Measurements from ENCODE around the gene RIOK3.
"Not testable (repeated sequence)": the region's sequence is repeated elsewhere in the genome, so short reads cannot be mapped to it uniquely, and the experiment has no call there.

The RIOK3 gene

GRCh38 chr18:23489586-23489985 is 36.5 kb downstream of the RIOK3 start:
- not testable (repeated sequence) for ATAC-seq (replicated peaks; ENCODE audit: extremely low read depth, poor library complexity, severe bottlenecking); H3K9me3 Mint-ChIP-seq; DNase-seq (ENCODE audit: low spot score in 2 of 2); H3K4me3 Mint-ChIP-seq; H3K27me3 Mint-ChIP-seq; H3K27ac Mint-ChIP-seq (ENCODE audit: low read depth); H3K4me1 Mint-ChIP-seq; H3K36me3 Mint-ChIP-seq (ENCODE audit: insufficient read depth)

DNA sequence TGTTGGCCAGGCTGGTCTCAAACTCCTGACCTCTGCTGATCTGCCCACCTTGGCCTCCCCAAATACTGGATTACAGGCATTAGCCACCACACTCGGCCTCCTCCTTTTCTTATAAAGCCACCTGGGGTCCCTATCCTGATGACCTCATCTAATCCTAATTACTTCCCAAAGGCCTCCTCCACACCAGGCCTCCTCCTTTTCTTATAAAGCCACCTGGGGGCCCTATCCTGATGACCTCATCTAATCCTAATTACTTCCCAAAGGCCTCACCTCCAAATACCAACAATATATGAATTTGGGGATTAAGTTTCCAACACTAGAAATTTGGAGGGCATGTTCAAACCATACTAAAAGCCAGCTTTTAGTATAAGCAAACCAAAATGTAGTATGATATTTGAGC is 40.6 kb downstream of the RIOK3 start:
- DNase-seq (ENCODE audit: low spot score in 2 of 2) (no peak), ATAC-seq (replicated peaks; ENCODE audit: extremely low read depth, poor library complexity, severe bottlenecking) (no peak)
- Mint-ChIP-seq H3K27ac (ENCODE audit: low read depth) (no peak overlapping the region), H3K27me3 (no peaks in the 10 kb centered on the region), H3K36me3 (ENCODE audit: insufficient read depth) (no peaks in the 10 kb centered on the region), H3K4me1 (no peaks in the 10 kb centered on the region), H3K9me3 (no peaks in the 10 kb centered on the region), H3K4me3 (no peak overlapping the region)

GRCh38 chr18:23494992-23495391 is 41.9 kb downstream of the RIOK3 start:
- Mint-ChIP-seq H3K27ac (ENCODE audit: low read depth) (no peak overlapping the region), H3K36me3 (ENCODE audit: insufficient read depth) (peaks cover 5% of the 10 kb centered on the region), H3K4me3 (no peak overlapping the region), H3K4me1 (peaks cover 10% of the 10 kb centered on the region), H3K9me3 (no peaks in the 10 kb centered on the region), H3K27me3 (no peaks in the 10 kb centered on the region)
- ATAC-seq (replicated peaks; ENCODE audit: extremely low read depth, poor library complexity, severe bottlenecking) = no peak
- DNase-seq (ENCODE audit: low spot score in 2 of 2) = no peak

GRCh38 chr18:23495723-23496440 is 42.8 kb downstream of the RIOK3 start:
- no peaks in the 10 kb centered on the region for H3K9me3 Mint-ChIP-seq
- no peak for DNase-seq (ENCODE audit: low spot score in 2 of 2)
- H3K36me3 Mint-ChIP-seq (ENCODE audit: insufficient read depth) = peaks cover 5% of the 10 kb centered on the region
- no peaks in the 10 kb centered on the region for H3K27me3 Mint-ChIP-seq
- H3K27ac Mint-ChIP-seq (ENCODE audit: low read depth) = no peak overlapping the region
- ATAC-seq (replicated peaks; ENCODE audit: extremely low read depth, poor library complexity, severe bottlenecking) = no peak
- H3K4me1 Mint-ChIP-seq = peaks cover 10% of the 10 kb centered on the region
- no peak overlapping the region for H3K4me3 Mint-ChIP-seq

DNA sequence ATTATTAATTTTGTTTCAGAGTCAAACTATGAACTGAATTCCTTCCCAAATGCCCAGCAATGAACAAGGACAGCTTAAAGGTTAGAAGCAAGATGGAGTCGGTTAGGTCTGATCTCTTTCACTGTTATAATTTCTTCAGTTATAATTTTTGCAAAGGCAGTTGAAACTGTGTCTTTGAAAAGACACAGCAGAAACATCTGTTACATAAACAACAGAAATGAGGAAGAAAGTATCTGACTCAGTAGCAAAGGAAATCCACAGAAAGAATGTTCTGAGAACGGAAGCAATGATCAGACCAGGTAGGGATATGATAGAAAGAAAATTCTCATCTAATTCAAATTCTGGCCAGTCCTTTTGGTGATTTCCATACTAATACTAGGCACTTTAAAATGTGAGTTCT is 45.0 kb downstream of the RIOK3 start:
- no peak overlapping the region for H3K4me3 Mint-ChIP-seq
- H3K4me1 Mint-ChIP-seq = peaks cover 19% of the 10 kb centered on the region
- ATAC-seq (replicated peaks; ENCODE audit: extremely low read depth, poor library complexity, severe bottlenecking) (no peak), DNase-seq (ENCODE audit: low spot score in 2 of 2) (no peak)
- peaks cover 10% of the 10 kb centered on the region for H3K36me3 Mint-ChIP-seq (ENCODE audit: insufficient read depth)
- no peaks in the 10 kb centered on the region for H3K9me3 Mint-ChIP-seq
- no peaks in the 10 kb centered on the region for H3K27me3 Mint-ChIP-seq
- H3K27ac Mint-ChIP-seq (ENCODE audit: low read depth) = no peak overlapping the region

DNA sequence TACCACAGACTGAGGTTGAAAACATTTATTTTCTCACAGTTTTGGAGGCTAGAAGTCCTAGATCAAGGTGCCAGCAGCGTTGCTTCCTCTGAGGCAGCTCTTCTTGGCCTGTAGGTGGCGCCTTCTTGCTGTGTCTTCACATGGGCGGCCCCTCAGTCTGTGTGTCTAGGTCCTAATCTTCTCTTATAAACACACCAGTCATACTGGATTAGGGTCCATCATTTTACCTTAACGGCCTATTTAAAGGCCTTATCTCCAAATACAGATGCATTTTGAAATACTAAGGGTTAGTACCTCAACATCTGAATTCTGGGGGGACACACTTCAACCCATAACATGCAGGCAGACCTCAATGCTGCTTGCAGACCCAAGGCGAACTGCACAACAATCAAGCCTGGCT is 45.8 kb downstream of the RIOK3 start:
- Mint-ChIP-seq H3K4me3 (no peak overlapping the region), H3K9me3 (no peaks in the 10 kb centered on the region), H3K36me3 (ENCODE audit: insufficient read depth) (peaks cover 13% of the 10 kb centered on the region), H3K4me1 (peaks cover 21% of the 10 kb centered on the region), H3K27me3 (no peaks in the 10 kb centered on the region), H3K27ac (ENCODE audit: low read depth) (no peak overlapping the region)
- peak; percentile 46 to 54 for DNase-seq (ENCODE audit: low spot score in 2 of 2)
- peak; percentile 37 for ATAC-seq (replicated peaks; ENCODE audit: extremely low read depth, poor library complexity, severe bottlenecking)

GRCh38 chr18:23499291-23499781 is 46.2 kb downstream of the RIOK3 start:
- H3K9me3 Mint-ChIP-seq = no peaks in the 10 kb centered on the region
- DNase-seq (ENCODE audit: low spot score in 2 of 2) = no peak
- no peak overlapping the region for H3K27ac Mint-ChIP-seq (ENCODE audit: low read depth)
- H3K4me1 Mint-ChIP-seq = peaks cover 26% of the 10 kb centered on the region
- H3K4me3 Mint-ChIP-seq = no peak overlapping the region
- peaks cover 16% of the 10 kb centered on the region for H3K36me3 Mint-ChIP-seq (ENCODE audit: insufficient read depth)
- H3K27me3 Mint-ChIP-seq = no peaks in the 10 kb centered on the region
- ATAC-seq (replicated peaks; ENCODE audit: extremely low read depth, poor library complexity, severe bottlenecking) = no peak

GRCh38 chr18:23501626-23502025 is 48.5 kb downstream of the RIOK3 start:
- H3K4me3 Mint-ChIP-seq = no peak overlapping the region
- H3K27me3 Mint-ChIP-seq = no peaks in the 10 kb centered on the region
- H3K27ac Mint-ChIP-seq (ENCODE audit: low read depth) = no peak overlapping the region
- H3K36me3 Mint-ChIP-seq (ENCODE audit: insufficient read depth) = peaks cover 27% of the 10 kb centered on the region
- no peak for ATAC-seq (replicated peaks; ENCODE audit: extremely low read depth, poor library complexity, severe bottlenecking)
- peaks cover 40% of the 10 kb centered on the region for H3K4me1 Mint-ChIP-seq
- H3K9me3 Mint-ChIP-seq = no peaks in the 10 kb centered on the region
- no peak for DNase-seq (ENCODE audit: low spot score in 2 of 2)

GRCh38 chr18:23502516-23503037 is 49.5 kb downstream of the RIOK3 start:
- no peaks in the 10 kb centered on the region for H3K9me3 Mint-ChIP-seq
- ATAC-seq (replicated peaks; ENCODE audit: extremely low read depth, poor library complexity, severe bottlenecking) (no peak), DNase-seq (ENCODE audit: low spot score in 2 of 2) (no peak)
- peak overlapping the region; percentile 95 for H3K27ac Mint-ChIP-seq (ENCODE audit: low read depth)
- H3K4me1 Mint-ChIP-seq = peaks cover 50% of the 10 kb centered on the region
- peaks cover 34% of the 10 kb centered on the region for H3K36me3 Mint-ChIP-seq (ENCODE audit: insufficient read depth)
- no peaks in the 10 kb centered on the region for H3K27me3 Mint-ChIP-seq
- peak overlapping the region; percentile 95 for H3K4me3 Mint-ChIP-seq

DNA sequence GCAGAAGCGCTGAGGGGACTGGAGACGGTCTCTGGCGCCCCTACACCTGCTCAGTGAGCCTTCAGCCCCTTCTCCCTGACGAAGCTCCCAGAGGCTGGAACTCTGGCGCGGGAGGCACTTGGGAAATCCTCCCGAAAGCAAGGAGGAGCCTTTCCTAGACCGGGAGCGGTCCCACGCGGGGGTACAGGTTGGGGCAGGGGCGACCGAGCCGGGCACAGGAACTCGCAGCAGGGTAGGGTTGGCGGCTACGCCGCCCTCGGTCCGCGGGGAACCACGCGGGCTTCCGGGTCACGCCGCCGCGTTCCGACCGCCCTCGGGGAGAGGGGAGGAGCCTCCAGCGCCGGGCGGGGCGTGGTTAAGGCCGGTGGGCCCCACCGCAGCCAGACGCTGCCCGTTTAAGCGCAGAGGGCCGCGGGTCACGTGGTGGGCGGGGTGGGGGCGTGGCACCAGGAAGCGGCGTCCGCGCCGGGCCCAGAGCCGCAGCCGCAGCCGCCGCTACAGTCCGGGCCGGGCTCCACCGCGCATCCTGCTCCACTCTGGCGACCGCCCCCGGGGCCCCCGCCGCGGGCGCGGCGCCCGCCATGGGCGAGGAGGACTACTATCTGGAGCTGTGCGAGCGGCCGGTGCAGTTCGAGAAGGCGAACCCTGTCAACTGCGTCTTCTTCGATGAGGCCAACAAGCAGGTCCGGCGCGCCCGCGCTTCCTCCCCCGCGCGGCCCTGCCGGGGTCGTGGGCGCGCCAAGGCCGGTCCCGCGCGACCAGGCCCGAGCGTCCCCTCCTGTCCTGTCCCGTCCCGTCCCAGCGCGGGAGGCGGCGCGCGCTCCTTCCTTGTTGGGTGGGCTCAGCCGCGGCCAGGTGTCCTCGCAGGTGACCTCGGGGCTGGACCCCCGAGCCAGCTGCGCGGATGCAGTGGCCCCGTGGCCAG is 50.2 kb downstream of the RIOK3 start, which contains the start of gene RMC1:
Gene RMC1 (plus strand): TSS at position 474 of the 925 bp plus-strand sequence. CDS start 108 bp downstream, at position 582.
- peak; percentile 83 for ATAC-seq (replicated peaks; ENCODE audit: extremely low read depth, poor library complexity, severe bottlenecking)
- Mint-ChIP-seq H3K27me3 (no peaks in the 10 kb centered on the region), H3K4me1 (peaks cover 57% of the 10 kb centered on the region), H3K27ac (ENCODE audit: low read depth) (peak within 1 kb of the TSS; percentile 95), H3K4me3 (peak within 1 kb of the TSS; percentile 95), H3K36me3 (ENCODE audit: insufficient read depth) (peaks cover 41% of the 10 kb centered on the region), H3K9me3 (no peaks in the 10 kb centered on the region)
- peak; percentile 94 to 98 for DNase-seq (ENCODE audit: low spot score in 2 of 2)

GRCh38 chr18:23503963-23504344 is 50.9 kb downstream of the RIOK3 start:
- H3K4me1 Mint-ChIP-seq = peaks cover 57% of the 10 kb centered on the region
- peak overlapping the region; percentile 95 for H3K27ac Mint-ChIP-seq (ENCODE audit: low read depth)
- no peaks in the 10 kb centered on the region for H3K27me3 Mint-ChIP-seq
- peaks cover 47% of the 10 kb centered on the region for H3K36me3 Mint-ChIP-seq (ENCODE audit: insufficient read depth)
- no peaks in the 10 kb centered on the region for H3K9me3 Mint-ChIP-seq
- peak overlapping the region; percentile 95 for H3K4me3 Mint-ChIP-seq
- DNase-seq (ENCODE audit: low spot score in 2 of 2) = no peak
- no peak for ATAC-seq (replicated peaks; ENCODE audit: extremely low read depth, poor library complexity, severe bottlenecking)

DNA sequence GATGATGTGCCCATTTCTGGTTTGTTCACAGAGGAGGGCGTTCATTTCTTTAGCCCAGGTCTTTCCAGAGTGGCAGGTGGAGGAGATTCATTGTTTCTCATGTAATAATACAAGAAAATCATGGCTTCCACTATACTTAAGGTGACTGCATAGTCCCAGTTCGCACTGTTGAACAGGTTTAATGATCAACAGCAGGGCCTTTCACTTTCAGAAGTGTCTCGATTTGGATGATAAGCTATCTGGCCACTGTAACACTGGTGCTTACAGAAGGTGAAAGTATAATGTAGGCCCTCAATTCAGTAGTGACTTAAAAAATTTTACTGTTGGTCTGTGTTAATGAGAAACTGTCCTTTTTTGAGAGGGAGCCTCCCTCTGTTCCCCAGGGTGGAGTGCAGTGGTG is 51.6 kb downstream of the RIOK3 start:
- Mint-ChIP-seq H3K27ac (ENCODE audit: low read depth) (no peak overlapping the region), H3K4me1 (peaks cover 50% of the 10 kb centered on the region), H3K27me3 (no peaks in the 10 kb centered on the region), H3K36me3 (ENCODE audit: insufficient read depth) (peaks cover 48% of the 10 kb centered on the region), H3K4me3 (peak overlapping the region; percentile 95), H3K9me3 (no peaks in the 10 kb centered on the region)
- ATAC-seq (replicated peaks; ENCODE audit: extremely low read depth, poor library complexity, severe bottlenecking) (peak; percentile 20), DNase-seq (ENCODE audit: low spot score in 2 of 2) (no peak)
